Kidney epithelial cell (primary cell): Measurements from ENCODE around the gene BRD1. TPM values are rescaled to one million over a fixed set of nuclear protein-coding genes. Genes with fewer than 3 reads are reported as not detected.
"Not testable (repeated sequence)": the region's sequence is repeated elsewhere in the genome, so short reads cannot be mapped to it uniquely, and the experiment has no call there.

Source experiments
- DNase-seq: peaks from one replicate; pipeline ENCODE4 v3.0.0-alpha.2; 2010; ENCODE audit warnings: low read depth
- H3K27me3 ChIP-seq: 2 replicates; pipeline ENCODE4 v1.6.0; 2011; ENCODE audit warnings: low read length; ENCODE audit not compliant: control insufficient read depth, insufficient read depth
- H3K36me3 ChIP-seq: 2 replicates; pipeline ENCODE4 v1.5.1; 2011; ENCODE audit warnings: low read length; ENCODE audit not compliant: control insufficient read depth, insufficient read depth
- H3K4me3 ChIP-seq: 2 replicates; pipeline ENCODE4 v1.5.1; 2011; ENCODE audit warnings: low read depth, mild to moderate bottlenecking, control low read depth, low read length
- CTCF ChIP-seq: IDR thresholded peaks from 2 replicates; pipeline ENCODE4 v1.5.1; 2011; ENCODE audit warnings: mild to moderate bottlenecking, moderate library complexity, low read length, control low read depth, inconsistent platforms; ENCODE audit not compliant: insufficient read depth, poor library complexity, severe bottlenecking
- total RNA-seq: library from RNA; depleted of rRNA; stranded (reverse); fragments of >200 nt; gene quantifications from 2 replicates; pipeline ENCODE4 v1.2.3, GENCODE V29; 2015

BRD1 gene
- total RNA-seq, 1 donor from 2014 or later = 37.2 TPM

GRCh38 chr22:49763696-49764095, 64.0 kb downstream of the BRD1 start:
- Histone ChIP-seq H3K4me3 (no peak overlapping the region), H3K36me3 (no peaks in the 10 kb centered on the region), H3K27me3 (no peaks in the 10 kb centered on the region)
- TF ChIP-seq CTCF = no peak
- DNase-seq = no peak

GRCh38 chr22:49763138-49763537, 64.5 kb downstream of the BRD1 start:
- Histone ChIP-seq H3K4me3 (no peak overlapping the region), H3K27me3 (no peaks in the 10 kb centered on the region), H3K36me3 (no peaks in the 10 kb centered on the region)
- DNase-seq = no peak
- TF ChIP-seq CTCF = no peak

- not testable (repeated sequence) for H3K27me3 ChIP-seq, DNase-seq, H3K4me3 ChIP-seq, H3K36me3 ChIP-seq
Measured at GRCh38 chr22:49762571-49762970, 65.1 kb downstream of the BRD1 start.

GRCh38 chr22:49761836-49762235, 65.8 kb downstream of the BRD1 start:
- no peak for TF ChIP-seq CTCF
- DNase-seq = no peak
- Histone ChIP-seq H3K27me3 (no peaks in the 10 kb centered on the region), H3K4me3 (no peak overlapping the region), H3K36me3 (no peaks in the 10 kb centered on the region)

GRCh38 chr22:49760630-49761571, 66.8 kb downstream of the BRD1 start:
- no peak for DNase-seq
- no peak for TF ChIP-seq CTCF

GRCh38 chr22:49760280-49760629, 67.4 kb downstream of the BRD1 start:
- Histone ChIP-seq H3K36me3 (no peaks in the 10 kb centered on the region), H3K4me3 (no peak overlapping the region), H3K27me3 (no peaks in the 10 kb centered on the region)
- no peak for TF ChIP-seq CTCF
- DNase-seq = no peak

More at GRCh38 chr22:49760630-49761571, 66.8 kb downstream of the BRD1 start:
- H3K27me3 ChIP-seq = no peaks in the 10 kb centered on the region
- no peak overlapping the region for H3K4me3 ChIP-seq
- no peaks in the 10 kb centered on the region for H3K36me3 ChIP-seq
